Activated CD4-positive, CD25-positive, alpha-beta regulatory T cell treated with anti-CD3 and anti-CD28 coated beads, Interleukin-2, amount 50 U/mL, for 16 hours (primary cell): Measurements from ENCODE around the gene PKP2.

ENCODE experiments used
- DNase-seq: peaks from one replicate; pipeline ENCODE4 v3.0.0-alpha.2; 2020; ENCODE audit warnings: low read depth, low spot score

PKP2 gene

GRCh38 chr12:32811686-32812392 is 84.7 kb downstream of the PKP2 start:
- no peak for DNase-seq

- no peak for DNase-seq
These were observed 86.7 kb downstream of the PKP2 start for GRCh38 chr12:32809846-32810245.

DNA sequence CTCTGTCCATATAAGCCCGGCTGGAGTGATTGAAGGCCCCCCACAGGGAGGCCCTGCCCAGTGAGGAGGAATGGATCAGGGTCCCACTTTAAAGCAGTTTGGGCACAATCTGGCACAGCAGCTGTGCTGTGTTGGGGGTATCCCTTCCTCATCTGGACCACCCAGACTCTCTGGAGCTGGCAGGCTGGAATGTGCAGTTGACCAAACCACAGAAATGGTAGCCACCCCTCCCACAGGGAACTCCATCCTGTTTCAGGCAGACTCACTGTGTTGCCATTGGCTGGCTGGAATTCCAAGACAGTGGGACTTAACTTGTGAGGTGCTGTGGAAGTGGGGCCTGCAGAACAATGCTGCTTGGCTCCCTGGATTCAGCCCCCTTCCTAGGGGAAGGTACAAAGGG is 87.4 kb downstream of the PKP2 start:
- no peak for DNase-seq

- DNase-seq: no peak
These were observed 92.3 kb downstream of the PKP2 start for GRCh38 chr12:32804301-32804700.

- no peak for DNase-seq
These were observed 95.2 kb downstream of the PKP2 start for GRCh38 chr12:32801269-32801980.

GRCh38 chr12:32794281-32794680 is 102.3 kb downstream of the PKP2 start:
- no peak for DNase-seq

GRCh38 chr12:32789916-32790315 is 106.7 kb downstream of the PKP2 start:
- no peak for DNase-seq

DNA sequence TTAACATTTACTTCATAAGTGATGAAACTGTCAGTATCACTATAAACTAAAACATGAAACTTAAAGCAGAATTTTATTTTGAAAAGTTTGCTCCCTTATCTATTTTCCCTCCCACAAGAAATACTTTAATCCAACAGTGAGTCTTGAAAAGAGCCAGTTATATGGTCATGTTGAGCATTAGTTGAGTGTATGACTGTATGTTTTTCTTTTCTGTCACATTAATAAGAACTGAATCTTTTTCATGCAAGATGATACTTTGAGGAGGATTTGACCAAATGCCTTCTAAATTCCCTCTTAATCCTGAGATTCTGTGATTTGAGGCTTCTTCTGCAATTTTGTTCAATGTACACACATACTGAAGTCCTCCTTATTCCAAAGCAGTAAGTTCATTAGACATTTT is 107.1 kb downstream of the PKP2 start:
- no peak for DNase-seq

GRCh38 chr12:32788405-32788804 is 108.2 kb downstream of the PKP2 start:
- no peak for DNase-seq

- DNase-seq: no peak
These were observed 111.0 kb downstream of the PKP2 start for GRCh38 chr12:32785557-32785956.

DNA sequence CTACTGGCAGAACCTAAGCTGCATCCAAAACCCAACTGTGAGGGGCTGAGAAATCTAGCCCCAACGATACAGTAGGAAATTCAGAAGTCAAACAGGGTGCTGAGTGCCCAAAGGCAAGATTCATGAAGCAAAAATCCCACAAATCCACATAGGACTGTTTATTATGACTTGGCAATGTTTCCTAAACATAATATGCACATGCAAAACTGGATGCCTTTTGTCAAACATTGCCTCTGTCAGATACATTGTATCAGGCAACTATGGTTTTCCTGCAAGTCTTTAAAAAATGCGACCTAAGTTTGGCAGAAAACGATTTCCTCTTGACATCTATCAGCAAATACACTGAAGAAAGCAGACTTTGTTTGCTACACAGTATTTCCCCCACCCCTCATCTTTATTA is 113.5 kb downstream of the PKP2 start:
- no peak for DNase-seq

GRCh38 chr12:32780071-32780470 is 116.5 kb downstream of the PKP2 start:
- no peak for DNase-seq

GRCh38 chr12:32777691-32778175 is 118.8 kb downstream of the PKP2 start:
- no peak for DNase-seq

GRCh38 chr12:32777159-32777558 is 119.4 kb downstream of the PKP2 start:
- no peak for DNase-seq

DNA sequence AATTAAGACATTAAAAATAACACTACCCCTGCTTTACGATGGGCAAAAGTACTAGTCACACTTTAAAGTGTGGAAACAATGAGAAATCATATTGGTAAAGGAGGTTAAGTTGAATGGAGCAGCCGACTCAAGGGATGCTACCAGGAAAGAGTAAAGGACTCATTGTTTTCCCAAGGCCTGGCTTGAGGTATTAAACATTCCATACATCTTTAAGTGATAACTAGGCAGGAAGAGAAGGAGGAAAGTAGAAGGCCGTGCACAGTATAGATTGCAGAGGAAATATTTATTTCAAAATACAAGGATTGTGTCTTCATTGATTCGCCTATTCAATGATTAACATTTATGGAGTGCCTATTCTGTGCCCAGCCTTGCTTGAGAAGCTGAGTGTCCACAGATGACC is 120.3 kb downstream of the PKP2 start:
- no peak for DNase-seq

- DNase-seq: no peak
These were observed 122.9 kb downstream of the PKP2 start for GRCh38 chr12:32773691-32774090.

DNA sequence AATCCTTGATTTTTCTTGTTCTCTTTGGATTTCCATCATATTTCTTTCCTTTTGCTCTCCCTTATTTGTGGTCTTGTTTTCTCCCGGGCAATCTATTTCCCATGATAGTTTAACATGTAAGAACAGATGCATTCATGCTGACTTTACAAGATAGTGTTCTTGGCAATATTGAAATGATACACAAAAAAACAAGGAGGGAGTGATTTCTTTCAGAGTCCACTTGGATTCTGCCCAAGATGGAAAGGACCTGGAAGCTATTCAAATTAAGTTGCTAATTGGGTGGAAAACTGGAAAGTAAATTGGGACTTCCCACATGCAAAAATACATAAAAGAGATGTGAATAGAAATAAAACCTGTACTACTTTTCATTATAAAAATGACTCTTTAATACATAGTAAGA is 126.4 kb downstream of the PKP2 start:
- no peak for DNase-seq

GRCh38 chr12:32768518-32768917 is 128.1 kb downstream of the PKP2 start:
- DNase-seq: no peak

- no peak for DNase-seq
These were observed 130.7 kb downstream of the PKP2 start for GRCh38 chr12:32765906-32766305.

DNA sequence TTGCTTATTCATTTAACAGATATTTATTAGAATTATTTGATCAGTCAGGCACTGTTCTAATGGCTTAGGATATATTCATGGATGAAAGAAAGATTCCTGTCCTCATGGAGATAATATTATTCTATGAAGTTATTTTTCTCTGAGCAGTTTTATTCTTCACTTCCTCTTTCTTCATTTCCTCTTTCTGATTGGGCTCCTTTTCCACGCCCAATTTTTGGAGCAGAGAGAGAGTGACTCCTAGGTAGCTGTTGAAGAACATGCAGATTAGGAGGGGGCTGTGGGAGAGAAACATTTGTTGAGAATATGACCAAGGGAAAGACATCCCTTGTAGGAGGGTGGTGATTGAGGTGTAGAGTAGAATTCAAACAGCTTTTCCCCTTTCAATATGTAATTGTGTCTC is 134.9 kb downstream of the PKP2 start:
- DNase-seq: no peak

DNA sequence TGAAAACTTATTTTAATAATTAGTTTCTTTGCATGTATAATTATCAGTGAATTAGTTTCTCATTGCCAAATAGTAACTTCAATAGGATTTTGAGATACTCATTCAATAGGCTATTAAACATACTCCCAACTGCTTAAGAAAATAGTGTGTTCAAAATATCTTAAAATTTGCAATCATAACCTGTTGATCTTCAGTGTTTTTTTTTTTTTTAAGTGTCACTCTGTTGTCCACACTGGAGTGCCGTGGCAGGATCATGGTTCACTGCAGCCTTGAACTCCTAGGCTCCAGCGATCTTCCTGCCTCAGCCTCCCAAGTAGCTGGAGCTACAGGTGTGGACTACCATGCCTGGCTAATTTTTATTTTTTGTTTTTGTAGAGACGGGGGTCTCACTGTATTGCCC is 139.4 kb downstream of the PKP2 start:
- DNase-seq: no peak

DNA sequence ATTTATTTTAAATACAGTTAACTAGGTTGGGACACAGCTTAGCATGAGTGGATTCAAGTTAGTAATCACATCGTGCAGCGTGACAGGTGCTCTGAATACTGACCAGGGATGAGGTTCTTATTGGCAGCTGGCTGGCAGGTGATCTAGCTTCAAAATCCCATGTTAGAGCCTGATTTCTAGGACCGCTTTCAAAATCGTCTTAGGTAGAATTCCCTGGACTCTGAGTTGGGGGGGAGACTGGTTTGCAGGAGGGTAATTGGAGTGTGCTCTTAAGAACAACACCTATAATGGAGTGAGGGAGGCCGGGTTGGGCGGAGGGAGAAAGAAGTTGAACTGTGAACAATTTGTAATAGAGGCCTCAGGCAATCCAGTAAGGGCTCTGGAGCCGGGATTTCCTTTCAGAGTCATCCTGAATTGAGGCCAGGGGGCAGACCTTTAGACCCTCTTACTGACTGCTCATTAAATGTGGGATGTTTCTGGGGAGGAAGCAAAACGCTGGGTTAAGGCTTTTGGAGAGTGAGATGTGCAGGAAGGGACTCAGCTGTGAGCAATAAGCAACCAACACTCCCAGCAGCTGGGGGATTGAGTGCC is 140.0 kb downstream of the PKP2 start:
- DNase-seq: no peak
